ENCODE results near the gene TREML1.
"Not testable (repeated sequence)": the region's sequence is repeated elsewhere in the genome, so short reads cannot be mapped to it uniquely, and the experiment has no call there.

The TREML1 gene

GRCh38 chr6:41190791-41191190 lies 36.6 kb upstream of the TREML1 start:
- no peak overlapping the region for H3K4me2 ChIP-seq (ENCODE audit: low read length)
- H3K4me3 ChIP-seq (ENCODE audit: low read length) = no peak overlapping the region
- H3K27me3 ChIP-seq (ENCODE audit: control insufficient read depth, insufficient read depth, low read length) = peaks cover 19% of the 10 kb centered on the region
- no peaks in the 10 kb centered on the region for H3K36me3 ChIP-seq (ENCODE audit: insufficient read depth, low read length)
- no peaks in the 10 kb centered on the region for H3K4me1 ChIP-seq (ENCODE audit: control insufficient read depth, insufficient read depth, low read length)
- H3K9me3 ChIP-seq (replicated peaks; ENCODE audit: low read length) = no peaks in the 10 kb centered on the region
- H3K9ac ChIP-seq (ENCODE audit: low read depth, low read length) = no peak overlapping the region

GRCh38 chr6:41189967-41190366 lies 35.8 kb upstream of the TREML1 start:
- no peak overlapping the region for H3K9ac ChIP-seq (ENCODE audit: low read depth, low read length)
- peaks cover 12% of the 10 kb centered on the region for H3K27me3 ChIP-seq (ENCODE audit: control insufficient read depth, insufficient read depth, low read length)

GRCh38 chr6:41189046-41189445 lies 34.9 kb upstream of the TREML1 start:
- not testable (repeated sequence) for H3K4me1 ChIP-seq (ENCODE audit: control insufficient read depth, insufficient read depth, low read length); H3K27me3 ChIP-seq (ENCODE audit: control insufficient read depth, insufficient read depth, low read length); H3K36me3 ChIP-seq (ENCODE audit: insufficient read depth, low read length); H3K9me3 ChIP-seq (replicated peaks; ENCODE audit: low read length); H3K9ac ChIP-seq (ENCODE audit: low read depth, low read length); H3K4me3 ChIP-seq (ENCODE audit: low read length); H3K4me2 ChIP-seq (ENCODE audit: low read length)

More at GRCh38 chr6:41189967-41190366, 35.8 kb upstream of the TREML1 start:
- Histone ChIP-seq H3K4me1 (ENCODE audit: control insufficient read depth, insufficient read depth, low read length) (no peaks in the 10 kb centered on the region), H3K4me2 (ENCODE audit: low read length) (no peak overlapping the region), H3K9me3 (replicated peaks; ENCODE audit: low read length) (no peaks in the 10 kb centered on the region), H3K4me3 (ENCODE audit: low read length) (no peak overlapping the region), H3K36me3 (ENCODE audit: insufficient read depth, low read length) (no peaks in the 10 kb centered on the region)

GRCh38 chr6:41187924-41188886 lies 34.1 kb upstream of the TREML1 start:
- Histone ChIP-seq H3K4me1 (ENCODE audit: control insufficient read depth, insufficient read depth, low read length) (no peaks in the 10 kb centered on the region), H3K4me2 (ENCODE audit: low read length) (no peak overlapping the region), H3K27me3 (ENCODE audit: control insufficient read depth, insufficient read depth, low read length) (peaks cover 9% of the 10 kb centered on the region), H3K9ac (ENCODE audit: low read depth, low read length) (no peak overlapping the region), H3K36me3 (ENCODE audit: insufficient read depth, low read length) (no peaks in the 10 kb centered on the region), H3K4me3 (ENCODE audit: low read length) (no peak overlapping the region), H3K9me3 (replicated peaks; ENCODE audit: low read length) (no peaks in the 10 kb centered on the region)

GRCh38 chr6:41186031-41186562 lies 31.9 kb upstream of the TREML1 start:
- Histone ChIP-seq H3K27me3 (ENCODE audit: control insufficient read depth, insufficient read depth, low read length) (peaks cover 12% of the 10 kb centered on the region), H3K4me1 (ENCODE audit: control insufficient read depth, insufficient read depth, low read length) (no peaks in the 10 kb centered on the region), H3K4me3 (ENCODE audit: low read length) (no peak overlapping the region), H3K36me3 (ENCODE audit: insufficient read depth, low read length) (no peaks in the 10 kb centered on the region), H3K9me3 (replicated peaks; ENCODE audit: low read length) (no peaks in the 10 kb centered on the region), H3K9ac (ENCODE audit: low read depth, low read length) (no peak overlapping the region), H3K4me2 (ENCODE audit: low read length) (no peak overlapping the region)

GRCh38 chr6:41184761-41185160 lies 30.6 kb upstream of the TREML1 start:
- Histone ChIP-seq H3K27me3 (ENCODE audit: control insufficient read depth, insufficient read depth, low read length) (peaks cover 12% of the 10 kb centered on the region), H3K9ac (ENCODE audit: low read depth, low read length) (no peak overlapping the region), H3K4me3 (ENCODE audit: low read length) (no peak overlapping the region), H3K9me3 (replicated peaks; ENCODE audit: low read length) (no peaks in the 10 kb centered on the region), H3K4me1 (ENCODE audit: control insufficient read depth, insufficient read depth, low read length) (no peaks in the 10 kb centered on the region), H3K4me2 (ENCODE audit: low read length) (no peak overlapping the region), H3K36me3 (ENCODE audit: insufficient read depth, low read length) (no peaks in the 10 kb centered on the region)

GRCh38 chr6:41182069-41183034 lies 28.2 kb upstream of the TREML1 start:
- Histone ChIP-seq H3K4me3 (ENCODE audit: low read length) (no peak overlapping the region), H3K4me1 (ENCODE audit: control insufficient read depth, insufficient read depth, low read length) (no peaks in the 10 kb centered on the region), H3K4me2 (ENCODE audit: low read length) (no peak overlapping the region), H3K9me3 (replicated peaks; ENCODE audit: low read length) (no peaks in the 10 kb centered on the region), H3K9ac (ENCODE audit: low read depth, low read length) (no peak overlapping the region), H3K36me3 (ENCODE audit: insufficient read depth, low read length) (no peaks in the 10 kb centered on the region), H3K27me3 (ENCODE audit: control insufficient read depth, insufficient read depth, low read length) (peaks cover 12% of the 10 kb centered on the region)

- Histone ChIP-seq H3K9me3 (replicated peaks; ENCODE audit: low read length) (no peaks in the 10 kb centered on the region), H3K27me3 (ENCODE audit: control insufficient read depth, insufficient read depth, low read length) (peaks cover 14% of the 10 kb centered on the region), H3K4me3 (ENCODE audit: low read length) (no peak overlapping the region), H3K9ac (ENCODE audit: low read depth, low read length) (no peak overlapping the region), H3K4me2 (ENCODE audit: low read length) (no peak overlapping the region), H3K4me1 (ENCODE audit: control insufficient read depth, insufficient read depth, low read length) (no peaks in the 10 kb centered on the region), H3K36me3 (ENCODE audit: insufficient read depth, low read length) (no peaks in the 10 kb centered on the region)
These were observed 27.4 kb upstream of the TREML1 start for GRCh38 chr6:41181566-41181965.

GRCh38 chr6:41179163-41179562 lies 25.0 kb upstream of the TREML1 start:
- Histone ChIP-seq H3K27me3 (ENCODE audit: control insufficient read depth, insufficient read depth, low read length) (peaks cover 19% of the 10 kb centered on the region), H3K4me2 (ENCODE audit: low read length) (no peak overlapping the region), H3K9me3 (replicated peaks; ENCODE audit: low read length) (no peaks in the 10 kb centered on the region), H3K9ac (ENCODE audit: low read depth, low read length) (no peak overlapping the region), H3K36me3 (ENCODE audit: insufficient read depth, low read length) (no peaks in the 10 kb centered on the region), H3K4me3 (ENCODE audit: low read length) (no peak overlapping the region), H3K4me1 (ENCODE audit: control insufficient read depth, insufficient read depth, low read length) (no peaks in the 10 kb centered on the region)

- no peaks in the 10 kb centered on the region for H3K9me3 ChIP-seq (replicated peaks; ENCODE audit: low read length)
- H3K27me3 ChIP-seq (ENCODE audit: control insufficient read depth, insufficient read depth, low read length) = peaks cover 16% of the 10 kb centered on the region
- H3K36me3 ChIP-seq (ENCODE audit: insufficient read depth, low read length) = no peaks in the 10 kb centered on the region
- no peak overlapping the region for H3K9ac ChIP-seq (ENCODE audit: low read depth, low read length)
- no peak overlapping the region for H3K4me3 ChIP-seq (ENCODE audit: low read length)
- no peaks in the 10 kb centered on the region for H3K4me1 ChIP-seq (ENCODE audit: control insufficient read depth, insufficient read depth, low read length)
- no peak overlapping the region for H3K4me2 ChIP-seq (ENCODE audit: low read length)
These were observed 23.5 kb upstream of the TREML1 start for GRCh38 chr6:41177695-41178094.

- no peak overlapping the region for H3K4me2 ChIP-seq (ENCODE audit: low read length)
- no peaks in the 10 kb centered on the region for H3K36me3 ChIP-seq (ENCODE audit: insufficient read depth, low read length)
- no peaks in the 10 kb centered on the region for H3K9me3 ChIP-seq (replicated peaks; ENCODE audit: low read length)
- no peak overlapping the region for H3K4me3 ChIP-seq (ENCODE audit: low read length)
- H3K4me1 ChIP-seq (ENCODE audit: control insufficient read depth, insufficient read depth, low read length) = no peaks in the 10 kb centered on the region
- H3K9ac ChIP-seq (ENCODE audit: low read depth, low read length) = no peak overlapping the region
- peaks cover 16% of the 10 kb centered on the region for H3K27me3 ChIP-seq (ENCODE audit: control insufficient read depth, insufficient read depth, low read length)
These were observed 23.1 kb upstream of the TREML1 start for GRCh38 chr6:41177287-41177686.

Measured in skeletal muscle satellite cell (primary cell).